Activated T-cell treated with anti-CD3 and anti-CD28 coated beads, Interleukin-2, amount 50 U/mL, for 1 hour (primary cell): Measurements from ENCODE around the gene ALG11.
"Not testable (repeated sequence)": the region's sequence is repeated elsewhere in the genome, so short reads cannot be mapped to it uniquely, and the experiment has no call there.

Experiments
- DNase-seq: peaks from one replicate; pipeline ENCODE4 v3.0.0-alpha.2; 2020

The ALG11 gene

DNA sequence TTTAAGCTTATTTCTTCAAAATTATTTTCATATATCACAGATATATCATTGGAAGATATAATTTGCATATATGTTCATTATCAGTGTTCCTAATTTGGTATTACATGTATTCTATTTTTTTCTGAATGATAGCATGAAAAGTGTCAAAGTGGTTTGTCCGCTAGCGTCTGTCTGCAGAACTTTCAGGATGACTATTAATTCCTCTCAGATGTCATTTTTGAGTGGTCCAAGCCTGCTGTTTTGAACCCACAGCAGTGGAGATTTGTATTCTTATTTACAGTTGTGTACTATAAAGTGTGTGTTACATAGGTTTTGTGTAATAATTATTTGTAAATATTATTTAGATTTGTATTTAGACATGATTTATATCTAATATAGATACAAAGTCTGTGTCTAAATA lies 20.8 kb downstream of the ALG11 start:
- no peak for DNase-seq

DNA sequence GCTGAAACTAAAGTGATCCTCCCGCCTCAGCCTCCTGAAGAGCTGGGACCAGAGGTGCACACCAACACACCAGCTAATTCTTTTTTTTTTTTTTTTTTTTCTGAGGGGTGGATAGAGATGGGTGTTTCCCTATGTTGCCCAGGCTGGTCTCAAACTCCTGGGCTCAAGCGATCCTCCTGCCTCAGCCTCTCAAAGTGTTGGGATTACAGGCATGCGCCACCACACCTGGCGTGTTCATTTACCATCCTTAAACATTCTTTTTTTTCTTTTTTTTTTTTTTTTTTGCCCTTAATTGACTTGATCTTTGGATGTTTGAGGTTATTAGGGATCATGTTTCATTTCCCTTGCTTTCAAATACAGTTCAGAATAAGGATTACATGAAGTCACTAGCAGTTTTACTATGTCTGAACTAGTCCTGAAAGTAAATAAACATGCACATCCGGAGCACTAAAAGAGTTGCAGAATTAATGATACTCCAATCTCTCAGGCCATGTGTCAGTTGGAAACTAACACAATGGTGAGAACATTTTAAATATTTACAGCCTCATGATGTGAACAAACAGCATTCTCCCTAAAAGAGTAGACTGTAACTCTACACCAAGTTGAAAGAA lies 22.5 kb downstream of the ALG11 start:
- DNase-seq, result no peak

GRCh38 chr13:52036037-52036436 lies 23.8 kb downstream of the ALG11 start:
- no peak for DNase-seq

DNA sequence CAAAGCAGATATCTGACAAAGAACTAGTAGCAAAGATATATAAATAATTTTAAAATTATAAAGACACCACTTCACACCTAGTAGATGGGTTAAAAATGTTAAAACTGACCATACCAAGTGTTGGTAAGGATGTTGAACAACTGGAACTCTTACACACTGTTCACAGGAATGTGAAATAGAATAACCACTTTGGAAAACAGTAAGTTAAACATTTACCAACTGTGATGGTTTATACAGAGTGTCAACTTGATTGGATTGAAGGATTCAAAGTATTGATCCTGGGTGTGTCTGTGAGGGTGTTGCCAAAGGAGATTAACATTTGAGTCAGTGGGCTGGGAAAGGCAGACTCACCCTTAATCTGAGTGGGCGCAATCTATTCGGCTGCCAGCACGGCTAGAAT lies 31.5 kb downstream of the ALG11 start:
- no peak for DNase-seq

DNA sequence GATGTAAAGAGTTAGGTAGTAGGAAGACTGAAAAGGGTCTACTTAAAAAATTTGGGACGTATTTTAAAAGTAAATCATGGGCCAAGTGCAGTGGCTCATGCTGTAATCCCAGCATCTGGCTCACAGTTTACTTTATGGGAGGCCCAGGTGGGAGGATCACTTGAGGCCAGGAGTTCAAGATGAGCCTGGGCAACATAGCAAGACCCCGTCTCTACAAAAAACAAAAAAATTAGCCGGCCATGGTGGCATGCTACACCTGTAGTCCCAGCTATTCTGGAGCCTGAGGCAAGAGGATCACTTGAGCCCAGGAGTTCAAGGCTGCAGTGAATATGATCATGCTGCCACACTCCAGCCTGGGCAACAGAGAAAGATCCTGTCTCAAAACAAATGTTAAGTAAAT lies 35.3 kb downstream of the ALG11 start:
- DNase-seq, result no peak

DNA sequence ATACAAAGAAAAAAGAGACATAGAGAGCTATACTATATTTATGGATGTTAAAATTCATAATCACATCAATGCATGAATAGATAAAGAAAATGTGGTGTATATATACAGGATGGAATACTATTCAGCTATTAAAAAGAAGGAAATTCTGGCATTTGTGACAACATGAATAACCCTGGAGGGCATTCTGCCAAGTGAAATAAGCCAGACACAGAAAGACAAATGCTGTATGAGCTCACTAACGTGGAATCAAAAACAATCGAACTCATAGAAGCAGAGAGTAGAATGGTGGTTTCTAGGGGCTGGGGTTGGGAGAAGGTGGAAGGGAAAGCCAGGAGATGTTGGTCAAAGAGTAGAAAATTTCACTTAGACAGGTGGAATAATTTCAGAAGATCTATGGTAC lies 36.3 kb downstream of the ALG11 start:
- DNase-seq, result no peak

- no peak for DNase-seq
Observed at GRCh38 chr13:52051400-52051799, 39.2 kb downstream of the ALG11 start.

DNA sequence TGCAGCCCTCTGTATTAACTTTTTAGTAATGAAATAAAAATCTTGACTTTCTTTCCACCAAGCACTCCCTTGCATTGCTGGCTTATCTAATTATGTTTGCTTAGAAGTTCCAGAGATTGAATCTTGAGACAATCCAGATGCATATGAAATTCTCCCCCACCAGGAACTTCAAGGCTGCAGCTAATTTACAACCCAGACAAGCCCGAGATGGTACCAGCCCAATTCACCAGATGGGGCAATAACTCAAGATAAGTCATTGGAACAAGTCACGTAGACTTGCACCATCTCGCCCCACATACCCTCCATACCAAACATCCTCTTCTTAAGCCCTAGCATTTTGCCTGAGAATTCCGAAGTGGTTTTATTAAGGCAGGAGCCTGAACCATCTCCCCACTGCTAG lies 41.3 kb downstream of the ALG11 start:
- DNase-seq, result no peak

- DNase-seq, result not testable (repeated sequence)
Observed at GRCh38 chr13:52061064-52061463, 48.9 kb downstream of the ALG11 start.

DNA sequence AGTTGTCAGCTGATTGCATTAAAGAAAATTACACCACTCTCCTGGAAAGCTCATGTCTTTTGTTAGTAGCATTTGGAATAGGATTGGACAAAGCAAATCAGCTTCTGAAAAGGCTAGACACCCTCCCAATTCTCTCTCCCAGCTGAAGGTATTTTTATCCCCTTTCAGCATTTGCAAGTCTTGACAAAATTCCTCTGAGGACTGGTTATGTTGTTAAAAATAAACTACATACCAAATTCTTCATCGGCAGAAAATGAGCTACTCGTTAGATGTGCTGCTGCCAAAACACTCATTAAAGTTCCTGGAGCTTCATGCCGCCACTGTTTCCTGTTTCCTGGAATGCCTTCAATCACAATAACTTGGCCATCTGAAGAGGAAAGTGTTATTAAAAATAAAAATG lies 49.4 kb downstream of the ALG11 start:
- DNase-seq, result no peak

DNA sequence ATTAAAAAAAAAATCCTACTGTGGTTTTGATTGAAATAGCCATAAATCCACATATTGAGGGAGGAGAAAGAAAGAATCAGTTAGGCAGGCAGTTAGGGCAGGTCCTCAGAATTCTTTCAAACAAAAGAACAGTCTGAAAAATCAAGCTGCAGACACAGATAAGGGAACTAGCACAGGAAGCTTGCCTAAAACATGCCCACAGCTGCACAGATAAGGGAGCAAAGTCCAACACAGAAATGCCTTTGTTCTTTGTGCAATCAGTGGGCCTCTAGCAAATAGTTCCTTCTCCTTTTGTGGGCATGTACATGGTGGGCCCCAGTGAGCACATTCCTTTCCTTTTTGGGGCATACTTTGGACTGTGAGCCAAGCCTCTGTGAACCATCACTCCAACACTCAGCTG lies 55.0 kb downstream of the ALG11 start:
- no peak for DNase-seq

- DNase-seq, result no peak
Observed at GRCh38 chr13:52070929-52071523, 58.8 kb downstream of the ALG11 start.
